Globus pallidus (tissue), 1 donor: Measurements from ENCODE around the gene PSME3IP1.
A peak's percentile ranks its signal among the peaks of the same experiment; 100 is the strongest.
"Not testable (repeated sequence)": the region's sequence is repeated elsewhere in the genome, so short reads cannot be mapped to it uniquely, and the experiment has no call there.

Source experiments
- DNase-seq: peaks from one replicate; pipeline ENCODE4 v3.0.0-alpha.2; 2015; ENCODE audit warnings: low spot score

The PSME3IP1 gene

GRCh38 chr16:57185945-57186871 is at the start of gene PSME3IP1, which contains the start of gene RSPRY1:
PSME3IP1 (minus strand) TSS chr16:57186039; CDS start chr16:57173854, 12,185 bp downstream.
RSPRY1 (plus strand) TSS chr16:57186329; CDS start chr16:57204659, 18,330 bp downstream.
- DNase-seq = peak; percentile 100

DNA sequence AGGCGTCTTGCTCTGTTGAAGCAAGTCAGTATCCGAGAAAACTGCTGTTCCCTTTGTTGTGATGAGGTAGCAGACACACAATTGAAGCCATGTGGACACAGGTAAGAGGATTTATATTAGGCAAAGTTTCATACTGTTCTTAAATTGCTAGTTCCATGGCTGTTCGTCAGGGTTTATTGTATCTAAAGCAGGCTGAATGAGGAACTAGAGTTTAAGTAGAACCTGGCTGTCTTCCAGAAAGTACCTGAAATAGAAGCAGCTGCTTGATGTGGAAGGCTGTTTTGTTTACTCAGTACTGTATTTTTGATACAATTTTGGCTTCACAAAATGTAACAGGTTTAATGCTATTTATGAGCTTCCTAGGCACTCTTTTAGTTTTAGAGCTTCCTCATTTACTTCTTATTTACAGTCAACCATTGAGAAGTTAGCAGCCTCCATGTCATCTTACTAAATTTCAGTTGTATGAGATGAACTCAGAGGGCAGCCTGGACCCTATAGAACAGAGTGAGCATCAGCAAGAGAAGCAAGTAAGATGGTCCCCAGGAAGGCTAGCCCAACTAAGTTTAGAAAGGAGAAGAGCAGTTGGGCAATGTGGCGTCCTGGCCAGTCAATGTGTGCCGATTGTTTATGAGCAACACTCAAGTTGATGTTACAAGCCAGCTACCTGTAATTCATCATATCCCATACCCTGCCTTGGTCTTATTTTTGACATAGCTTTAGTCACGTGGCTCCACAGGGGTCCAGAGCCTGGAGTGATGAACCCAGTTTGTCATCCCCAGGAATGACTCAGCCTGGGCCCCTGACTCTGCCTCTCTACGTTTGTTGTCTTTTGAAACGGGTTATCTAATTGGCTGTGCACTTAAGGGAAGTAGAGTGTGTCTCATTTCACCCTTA is 49.5 kb upstream of the PSME3IP1 start:
- DNase-seq = no peak

DNA sequence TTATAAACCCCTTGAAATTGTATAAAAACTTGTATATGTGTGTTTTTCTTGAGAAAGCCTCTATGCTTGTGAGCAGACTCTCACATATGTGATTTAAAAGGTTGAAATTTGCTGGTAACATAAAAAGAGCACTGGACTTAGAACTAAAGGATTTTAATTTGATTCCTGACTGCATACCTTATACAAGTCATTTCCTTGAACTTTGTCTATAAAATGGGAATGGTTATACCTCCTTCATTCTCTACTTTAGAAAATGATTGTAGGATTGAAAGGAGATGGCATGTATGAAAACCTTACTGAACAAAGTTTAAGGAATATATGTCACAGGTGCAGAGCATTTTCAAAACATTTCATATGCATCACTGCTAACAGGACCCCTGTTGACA is 48.9 kb upstream of the PSME3IP1 start:
- no peak for DNase-seq

DNA sequence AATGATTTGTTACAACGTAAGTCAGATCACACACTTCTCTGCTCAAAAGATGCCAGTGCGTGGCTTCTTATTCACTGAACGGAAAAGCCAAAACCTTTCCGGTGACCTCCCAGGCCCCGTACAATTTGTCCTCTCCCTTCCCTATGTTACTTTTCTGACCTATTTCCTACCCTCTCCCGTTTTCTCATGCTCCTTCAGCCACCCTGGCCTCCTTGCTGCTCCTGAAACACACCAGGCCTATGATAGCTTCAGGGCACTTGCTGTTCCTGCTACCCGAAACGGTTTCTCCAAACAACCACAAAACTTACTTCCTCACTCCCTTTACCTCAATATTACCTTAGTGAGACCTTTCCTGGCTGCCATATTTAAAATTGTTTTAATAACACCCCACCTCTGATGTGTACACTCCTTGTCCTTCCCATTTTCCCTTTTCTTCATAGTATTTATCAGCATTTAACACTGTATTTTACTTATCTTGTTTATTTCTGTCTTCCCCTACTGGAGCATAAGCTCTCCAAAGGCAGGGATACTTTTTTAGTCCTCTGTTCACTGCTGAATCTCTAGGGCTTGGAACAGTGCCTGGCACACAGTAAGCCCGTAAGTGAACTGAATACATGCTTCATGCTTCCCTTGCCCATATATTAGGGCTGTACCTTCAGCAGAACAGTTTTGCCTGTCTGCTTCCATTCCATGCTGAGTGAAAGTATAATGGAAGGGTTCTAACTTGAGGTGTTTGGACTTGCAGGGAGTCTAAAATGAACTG is 48.3 kb upstream of the PSME3IP1 start:
- no peak for DNase-seq

GRCh38 chr16:57231821-57232350 is 46.0 kb upstream of the PSME3IP1 start:
- DNase-seq = no peak

DNA sequence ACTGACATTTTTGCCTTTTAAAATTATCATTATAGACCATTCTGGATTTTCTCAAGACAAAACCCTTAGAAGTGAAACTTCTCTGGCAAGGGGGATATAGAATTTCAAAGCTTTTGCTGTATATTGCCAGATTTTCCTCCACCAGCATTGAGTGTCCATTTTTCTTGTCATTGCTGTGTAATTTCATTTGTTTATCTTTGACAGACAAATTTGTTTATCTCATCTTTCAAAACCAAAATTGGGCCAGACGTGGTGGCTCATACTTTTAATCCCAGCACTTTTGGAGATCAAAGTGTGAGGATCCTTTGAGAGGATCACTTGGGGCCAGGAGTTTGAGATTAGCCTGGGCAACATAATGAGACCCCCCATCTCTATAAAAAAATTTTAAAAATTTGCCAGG is 43.2 kb upstream of the PSME3IP1 start:
- DNase-seq = no peak

DNA sequence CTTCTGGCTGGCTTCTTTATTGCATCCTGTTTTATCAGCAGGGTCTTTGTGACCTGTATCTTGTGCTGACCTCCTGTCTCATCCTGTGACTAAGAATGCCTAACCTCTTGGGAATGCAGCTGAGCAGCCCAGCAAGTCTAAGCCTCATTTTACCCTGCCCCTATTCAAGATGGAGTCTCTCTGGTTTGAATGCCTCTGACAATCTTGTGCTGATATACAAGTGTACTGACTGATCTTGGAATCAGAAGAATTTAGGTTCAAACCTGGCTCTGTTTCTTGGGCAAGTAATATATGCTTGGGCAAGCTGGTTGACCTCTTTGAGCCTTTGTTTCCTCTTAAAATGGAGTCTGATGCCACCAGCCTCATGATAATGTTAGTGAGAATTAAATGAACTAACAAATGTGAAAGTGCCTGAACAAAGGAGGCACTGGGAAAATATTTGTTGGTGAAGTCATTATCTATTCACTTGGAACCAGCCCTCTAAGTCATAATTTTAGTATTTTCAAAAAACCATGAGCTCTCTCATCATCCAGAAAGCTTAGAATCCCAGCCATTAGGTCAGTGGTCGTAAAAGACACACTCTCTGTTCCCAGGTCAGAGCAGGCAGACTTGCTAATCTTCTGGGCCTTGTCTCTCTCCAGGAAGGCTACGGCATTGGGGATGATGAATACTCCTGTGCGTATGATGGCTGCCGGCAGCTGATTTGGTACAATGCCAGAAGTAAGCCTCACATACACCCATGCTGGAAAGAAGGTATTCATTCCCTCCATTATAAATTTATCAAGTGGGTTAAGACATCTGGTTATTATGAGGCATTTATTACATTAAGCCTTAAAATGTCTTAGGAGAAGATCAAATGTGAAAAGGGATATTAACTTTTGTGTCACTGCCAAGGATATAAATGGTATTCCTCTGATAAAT is 41.1 kb upstream of the PSME3IP1 start:
- DNase-seq = no peak

GRCh38 chr16:57225978-57226377 is 40.1 kb upstream of the PSME3IP1 start:
- no peak for DNase-seq

DNA sequence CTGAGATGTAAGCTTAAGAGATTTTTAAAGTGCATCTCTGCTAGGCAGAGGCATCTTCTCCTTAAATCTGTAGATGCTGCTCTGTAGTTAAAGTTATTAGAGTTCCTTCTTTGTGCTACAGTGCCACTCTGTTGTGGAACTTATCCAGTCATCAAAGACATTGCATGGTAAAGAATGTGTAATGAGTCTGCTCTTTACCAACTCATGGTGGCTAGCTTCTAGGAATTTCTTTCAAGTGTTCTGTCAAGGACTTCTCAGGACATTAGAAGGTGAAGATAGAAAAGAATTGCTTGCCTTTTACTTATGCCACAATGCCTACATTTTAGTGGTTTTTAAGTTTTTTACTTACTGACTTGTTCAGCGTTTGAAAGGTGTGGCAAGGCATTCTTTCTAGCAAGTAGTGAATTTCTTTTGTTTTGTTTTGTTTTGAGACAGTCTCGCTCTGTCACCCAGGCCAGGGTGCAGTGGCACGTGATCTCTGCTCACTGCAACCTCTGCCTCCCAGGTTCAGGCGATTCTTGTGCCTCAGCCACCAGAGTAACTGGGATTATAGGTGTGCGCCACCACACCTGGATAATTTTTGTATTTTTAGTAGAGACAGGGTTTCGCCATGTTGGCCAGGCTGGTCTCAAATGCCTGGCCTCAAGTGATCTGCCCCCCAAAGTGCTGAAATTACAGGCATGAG is 39.0 kb upstream of the PSME3IP1 start:
- DNase-seq = no peak

DNA sequence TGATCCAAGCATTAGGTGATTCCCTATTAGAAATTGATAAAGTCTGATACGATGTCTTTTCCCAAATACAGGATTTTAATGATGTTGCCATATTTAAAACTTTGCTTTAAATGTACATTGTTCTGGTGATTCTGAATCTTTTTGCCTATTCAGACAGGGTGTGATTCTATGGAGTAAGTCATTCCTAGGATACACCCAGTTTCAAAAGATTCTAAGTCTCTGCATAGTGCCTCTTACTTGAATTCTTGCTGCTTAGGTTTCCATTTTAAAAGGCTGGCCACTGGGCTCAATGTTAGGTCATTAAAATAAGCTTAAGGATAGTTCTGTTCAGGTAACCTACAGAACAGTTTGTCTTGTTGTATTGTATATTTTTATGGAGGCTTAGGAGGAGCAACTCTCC is 37.2 kb upstream of the PSME3IP1 start:
- no peak for DNase-seq

DNA sequence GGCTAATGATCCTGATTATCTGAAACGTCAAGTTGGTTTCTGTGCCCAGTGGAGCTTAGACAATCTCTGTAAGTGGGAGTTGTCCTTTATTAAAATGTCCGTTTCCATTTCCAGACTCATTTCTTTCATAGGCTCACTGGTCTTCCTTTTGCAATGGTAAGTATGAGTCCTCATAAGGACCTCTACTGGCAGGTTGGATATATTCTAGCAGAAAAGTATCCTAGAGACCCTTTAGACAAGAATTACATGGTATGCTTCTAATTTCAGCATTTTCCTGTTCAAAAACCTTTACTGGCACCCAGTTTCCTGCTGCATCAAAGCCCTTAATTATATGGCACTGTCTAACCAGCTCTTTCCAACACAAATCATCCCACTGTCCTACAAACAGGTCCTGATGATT is 31.1 kb upstream of the PSME3IP1 start:
- DNase-seq = no peak

DNA sequence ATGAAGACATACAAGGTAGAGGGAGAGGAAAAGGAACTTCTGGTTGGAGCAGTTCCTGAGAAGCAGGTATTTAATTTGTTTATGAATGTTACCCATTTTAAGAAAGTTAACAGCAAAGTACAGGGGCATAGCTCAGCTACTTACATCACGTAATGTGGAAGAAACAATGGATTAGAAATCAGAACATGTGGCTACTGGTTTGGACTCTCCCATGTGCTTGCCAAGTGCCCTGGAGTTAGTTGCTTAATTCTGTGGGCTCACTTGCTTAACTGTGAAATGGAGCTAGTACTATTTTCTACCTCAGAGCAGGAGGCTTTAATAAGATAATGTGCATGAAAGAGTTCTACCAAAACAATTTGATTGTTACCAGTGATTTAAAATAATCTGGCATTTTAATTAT is 27.6 kb upstream of the PSME3IP1 start:
- DNase-seq = no peak

- DNase-seq = no peak
These were observed 23.9 kb upstream of the PSME3IP1 start for GRCh38 chr16:57209780-57210179.

GRCh38 chr16:57208926-57209325 is 23.1 kb upstream of the PSME3IP1 start:
- no peak for DNase-seq

- no peak for DNase-seq
These were observed 18.8 kb upstream of the PSME3IP1 start for GRCh38 chr16:57204675-57205074.

GRCh38 chr16:57203451-57203850 is 17.6 kb upstream of the PSME3IP1 start:
- DNase-seq = no peak

DNA sequence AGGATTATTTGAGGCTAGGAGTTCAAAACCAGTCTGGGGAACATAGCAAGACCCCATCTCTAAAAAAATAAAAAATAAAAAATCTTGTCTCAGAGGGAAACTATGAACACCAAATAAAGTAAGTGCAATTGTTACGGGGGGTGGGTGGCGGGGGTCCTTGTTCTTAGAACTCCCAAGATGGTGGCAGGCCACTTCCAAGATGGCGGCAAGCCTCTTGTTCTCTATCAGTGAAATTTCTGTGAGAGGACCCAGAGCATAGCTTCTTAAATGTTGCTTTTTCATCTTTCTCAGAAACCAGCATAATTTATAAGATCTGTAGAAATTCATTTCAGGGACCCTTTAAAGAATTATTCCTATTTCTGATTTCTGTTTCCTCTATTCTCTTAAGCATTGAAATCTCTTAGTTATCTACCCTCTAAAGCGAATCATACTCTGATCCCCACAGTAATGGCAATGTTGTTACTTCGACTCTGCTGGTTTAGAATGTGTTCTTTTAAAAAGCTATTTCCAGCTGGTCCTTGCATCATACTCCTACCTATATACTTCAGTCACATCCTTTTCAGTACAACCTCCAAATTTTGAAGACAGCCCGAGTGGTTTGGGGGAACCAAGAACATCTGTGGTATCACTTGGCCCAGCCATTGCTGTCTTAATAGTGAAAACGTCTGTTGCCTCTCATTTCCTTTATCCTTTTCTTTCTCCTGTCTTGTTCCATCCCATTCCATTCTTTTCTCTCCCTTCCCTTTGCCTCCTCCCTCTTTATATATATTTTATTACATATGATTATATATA is 16.5 kb upstream of the PSME3IP1 start:
- DNase-seq = no peak

DNA sequence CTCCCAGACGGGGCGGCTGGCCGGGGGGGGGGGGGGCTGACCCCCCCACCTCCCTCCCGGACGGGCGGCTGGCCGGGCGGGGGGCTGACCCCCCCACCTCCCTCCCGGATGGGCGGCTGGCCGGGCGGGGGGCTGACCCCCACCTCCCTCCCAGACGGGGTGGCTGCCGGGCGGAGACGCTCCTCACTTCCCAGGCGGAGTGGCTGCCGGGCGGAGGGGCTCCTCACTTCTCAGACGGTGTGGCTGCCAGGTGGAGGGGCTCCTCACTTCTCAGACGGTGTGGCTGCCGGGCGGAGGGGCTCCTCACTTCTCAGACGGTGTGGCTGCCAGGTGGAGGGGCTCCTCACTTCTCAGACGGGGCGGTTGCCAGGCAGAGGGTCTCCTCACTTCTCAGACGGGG is 15.1 kb upstream of the PSME3IP1 start:
- DNase-seq = not testable (repeated sequence)

GRCh38 chr16:57200321-57200720 is 14.5 kb upstream of the PSME3IP1 start:
- DNase-seq = not testable (repeated sequence)
